ENCODE measurements around the gene ABCG8. TPM values are rescaled to one million over a fixed set of nuclear protein-coding genes. Genes with fewer than 3 reads are reported as not detected.

The ABCG8 gene
- total RNA-seq = not detected
- not detected for polyA plus RNA-seq (2013, experiment 1 of 2)
- polyA plus RNA-seq (2013, experiment 2 of 2) = not detected
- long read RNA-seq, experiment 1 = 0 reads
- long read RNA-seq, experiment 2 = 0 reads
- long read RNA-seq, experiment 3 = 0 reads
- long read RNA-seq, experiment 4 = 0 reads

DNA sequence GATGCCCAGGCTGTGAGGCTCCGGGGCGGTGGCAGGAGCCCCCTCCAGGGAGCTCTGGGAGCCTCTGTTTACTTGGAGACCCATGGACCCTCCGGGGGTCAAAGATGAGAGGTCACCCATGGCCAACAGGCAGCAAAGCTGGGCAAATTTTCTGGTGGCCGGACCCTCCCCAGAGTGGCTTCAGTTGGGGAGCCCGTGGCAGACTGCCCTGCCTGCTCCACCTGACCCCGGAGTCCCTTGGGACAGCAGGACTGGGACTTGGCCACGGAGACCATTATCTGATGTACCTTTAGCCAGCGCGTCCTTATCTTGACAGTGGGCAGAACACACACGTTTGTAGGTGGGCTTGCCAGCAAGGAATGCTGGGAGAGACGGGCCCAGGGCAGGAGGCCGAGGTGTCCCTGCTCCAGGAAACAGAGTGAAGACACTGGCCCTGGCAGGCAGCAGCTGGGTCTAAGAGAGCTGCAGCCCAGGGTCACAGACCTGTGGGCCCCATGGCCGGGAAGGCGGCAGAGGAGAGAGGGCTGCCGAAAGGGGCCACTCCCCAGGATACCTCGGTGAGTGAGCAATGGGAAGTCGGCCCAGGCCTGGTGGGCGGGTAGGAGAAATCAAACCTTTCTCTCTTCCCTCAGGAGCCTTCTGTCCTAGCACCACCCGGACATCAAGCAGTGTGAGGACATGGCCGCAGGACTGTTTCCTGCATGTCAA is at the start of gene ABCG8, which contains the start of gene ABCG5:
ABCG8 (plus strand) TSS at position 412 of the 708 bp plus-strand sequence; CDS start at position 495, 83 bp downstream.
ABCG5 (minus strand) TSS at position 280 of the 708 bp plus-strand sequence; CDS start at position 120, 160 bp downstream.
- peaks cover 2% of the 10 kb centered on the region for H3K27me3 Mint-ChIP-seq (ENCODE audit: insufficient read depth)
- H3K9me3 ChIP-seq (ENCODE audit: control insufficient read depth, low read length) = no peaks in the 10 kb centered on the region
- no peak within 1 kb of the TSS for H3K27ac ChIP-seq (ENCODE audit: low read depth, low read length)
- TF ChIP-seq, protein P1, sequence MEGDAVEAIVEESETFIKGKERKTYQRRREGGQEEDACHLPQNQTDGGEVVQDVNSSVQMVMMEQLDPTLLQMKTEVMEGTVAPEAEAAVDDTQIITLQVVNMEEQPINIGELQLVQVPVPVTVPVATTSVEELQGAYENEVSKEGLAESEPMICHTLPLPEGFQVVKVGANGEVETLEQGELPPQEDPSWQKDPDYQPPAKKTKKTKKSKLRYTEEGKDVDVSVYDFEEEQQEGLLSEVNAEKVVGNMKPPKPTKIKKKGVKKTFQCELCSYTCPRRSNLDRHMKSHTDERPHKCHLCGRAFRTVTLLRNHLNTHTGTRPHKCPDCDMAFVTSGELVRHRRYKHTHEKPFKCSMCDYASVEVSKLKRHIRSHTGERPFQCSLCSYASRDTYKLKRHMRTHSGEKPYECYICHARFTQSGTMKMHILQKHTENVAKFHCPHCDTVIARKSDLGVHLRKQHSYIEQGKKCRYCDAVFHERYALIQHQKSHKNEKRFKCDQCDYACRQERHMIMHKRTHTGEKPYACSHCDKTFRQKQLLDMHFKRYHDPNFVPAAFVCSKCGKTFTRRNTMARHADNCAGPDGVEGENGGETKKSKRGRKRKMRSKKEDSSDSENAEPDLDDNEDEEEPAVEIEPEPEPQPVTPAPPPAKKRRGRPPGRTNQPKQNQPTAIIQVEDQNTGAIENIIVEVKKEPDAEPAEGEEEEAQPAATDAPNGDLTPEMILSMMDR (conservative IDR thresholded peaks at IDR 0.05) = no peak
- no peak within 1 kb of the TSS for H3K4me3 ChIP-seq (ENCODE audit: low read length)
- no peak within 1 kb of the TSS for H3K27ac Mint-ChIP-seq
- no peaks in the 10 kb centered on the region for H3K27me3 ChIP-seq (ENCODE audit: control insufficient read depth, insufficient read depth, low read length, poor library complexity, severe bottlenecking)
- H3K9ac ChIP-seq (ENCODE audit: extremely low read depth, low read length, poor library complexity, severe bottlenecking) = no peak within 1 kb of the TSS
- H3K4me1 ChIP-seq (ENCODE audit: control insufficient read depth, insufficient read depth, low read length) = no peaks in the 10 kb centered on the region
- no peaks in the 10 kb centered on the region for H3K36me3 Mint-ChIP-seq (ENCODE audit: low read depth)
- H3K9me3 Mint-ChIP-seq = no peaks in the 10 kb centered on the region
- no peaks in the 10 kb centered on the region for H3K36me3 ChIP-seq (ENCODE audit: control insufficient read depth, insufficient read depth, low read length)
- DNase-seq = no peak
- H3K4me3 Mint-ChIP-seq = no peak within 1 kb of the TSS
- H3K4me1 Mint-ChIP-seq = no peaks in the 10 kb centered on the region
- WGBS, 2 experiments (ENCODE audit: insufficient coverage in 1 of 2, insufficient read length in 1 of 2) = 93 to 94% methylated on average over 17 to 20 of the region's 20 CpGs

DNA sequence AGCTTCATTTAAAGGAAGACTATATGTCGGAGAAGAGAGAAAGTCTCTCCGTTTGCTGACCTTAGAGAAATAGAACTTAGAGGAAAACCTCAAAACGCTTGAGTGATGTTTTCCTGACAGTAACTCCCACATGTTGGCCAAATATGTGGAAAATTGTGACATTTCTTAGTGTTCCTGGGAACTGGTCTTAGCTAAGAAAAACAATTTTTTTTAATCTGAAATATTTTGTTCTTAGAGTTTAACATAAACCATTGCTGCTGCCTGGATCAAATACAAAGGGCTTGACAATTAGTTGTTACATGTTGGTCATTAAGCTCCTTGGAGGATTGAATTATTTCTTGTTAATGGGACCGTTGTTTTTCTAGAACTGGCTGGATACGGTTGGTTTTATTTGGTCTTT is 48.6 kb upstream of the ABCG8 start:
- 93% methylated on average over 3 to 5 of the region's 5 CpGs for WGBS, 2 experiments (ENCODE audit: insufficient coverage in 1 of 2, insufficient read length in 1 of 2)
- Mint-ChIP-seq H3K36me3 (ENCODE audit: low read depth) (peaks cover 10% of the 10 kb centered on the region), H3K4me1 (no peaks in the 10 kb centered on the region), H3K27me3 (ENCODE audit: insufficient read depth) (no peaks in the 10 kb centered on the region), H3K4me3 (no peak overlapping the region), H3K9me3 (no peaks in the 10 kb centered on the region), H3K27ac (no peak overlapping the region)
- no peak overlapping the region for H3K27ac ChIP-seq (ENCODE audit: low read depth, low read length)
- H3K4me1 ChIP-seq (ENCODE audit: control insufficient read depth, insufficient read depth, low read length) = no peaks in the 10 kb centered on the region
- no peaks in the 10 kb centered on the region for H3K9me3 ChIP-seq (ENCODE audit: control insufficient read depth, low read length)
- TF ChIP-seq, protein P1 (conservative IDR thresholded peaks at IDR 0.05) = no peak
- H3K27me3 ChIP-seq (ENCODE audit: control insufficient read depth, insufficient read depth, low read length, poor library complexity, severe bottlenecking) = no peaks in the 10 kb centered on the region
- DNase-seq = no peak
- no peak overlapping the region for H3K9ac ChIP-seq (ENCODE audit: extremely low read depth, low read length, poor library complexity, severe bottlenecking)
- H3K4me3 ChIP-seq (ENCODE audit: low read length) = no peak overlapping the region
- peaks cover 16% of the 10 kb centered on the region for H3K36me3 ChIP-seq (ENCODE audit: control insufficient read depth, insufficient read depth, low read length)

DNA sequence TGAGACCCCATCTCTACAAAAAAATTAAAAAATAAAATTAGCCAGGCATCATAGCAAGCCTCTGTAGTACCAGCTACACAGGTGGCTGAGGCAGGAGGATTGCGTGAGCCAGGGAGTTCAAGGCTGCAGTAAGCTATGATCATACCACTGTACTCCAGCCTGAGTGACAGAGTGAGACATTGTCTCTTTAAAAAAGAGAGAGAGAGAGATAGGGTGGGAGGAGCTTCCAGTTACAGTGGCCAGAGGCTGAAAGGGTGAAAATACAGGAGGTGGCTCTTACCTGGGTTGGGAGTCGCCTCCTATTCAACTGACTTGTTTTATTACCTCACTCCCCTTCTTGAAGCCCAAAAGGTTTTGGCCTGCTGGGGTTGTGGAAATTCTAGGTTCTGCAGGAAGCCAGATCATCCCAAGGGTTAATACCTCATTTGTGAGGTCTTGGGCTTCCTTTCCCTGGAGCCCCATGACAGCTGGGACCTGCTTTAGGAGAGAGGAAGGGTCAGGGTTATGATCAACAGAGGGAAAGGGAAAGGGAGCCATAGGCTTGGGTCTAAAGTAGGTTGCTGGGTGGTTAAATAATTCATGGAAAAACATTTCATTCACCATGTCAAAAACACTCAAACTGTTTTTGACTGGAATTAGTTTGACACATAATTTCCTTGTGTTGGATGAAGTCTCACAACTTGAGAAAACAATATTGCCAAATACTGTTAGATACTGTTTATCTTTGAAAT is 47.6 kb upstream of the ABCG8 start:
- H3K9ac ChIP-seq (ENCODE audit: extremely low read depth, low read length, poor library complexity, severe bottlenecking) = no peak overlapping the region
- H3K4me1 ChIP-seq (ENCODE audit: control insufficient read depth, insufficient read depth, low read length) = no peaks in the 10 kb centered on the region
- peaks cover 19% of the 10 kb centered on the region for H3K36me3 ChIP-seq (ENCODE audit: control insufficient read depth, insufficient read depth, low read length)
- H3K27ac ChIP-seq (ENCODE audit: low read depth, low read length) = no peak overlapping the region
- no peaks in the 10 kb centered on the region for H3K27me3 ChIP-seq (ENCODE audit: control insufficient read depth, insufficient read depth, low read length, poor library complexity, severe bottlenecking)
- H3K36me3 Mint-ChIP-seq (ENCODE audit: low read depth) = peaks cover 6% of the 10 kb centered on the region
- H3K4me3 Mint-ChIP-seq = no peak overlapping the region
- H3K27me3 Mint-ChIP-seq (ENCODE audit: insufficient read depth) = no peaks in the 10 kb centered on the region
- TF ChIP-seq, protein P1 (conservative IDR thresholded peaks at IDR 0.05) = no peak
- H3K27ac Mint-ChIP-seq = no peak overlapping the region
- no peaks in the 10 kb centered on the region for H3K4me1 Mint-ChIP-seq
- no peak overlapping the region for H3K4me3 ChIP-seq (ENCODE audit: low read length)
- no peak for DNase-seq
- H3K9me3 Mint-ChIP-seq = no peaks in the 10 kb centered on the region
- no peaks in the 10 kb centered on the region for H3K9me3 ChIP-seq (ENCODE audit: control insufficient read depth, low read length)
- WGBS, 2 experiments (ENCODE audit: insufficient coverage in 1 of 2, insufficient read length in 1 of 2) = 98 to 100% methylated on average over 1 to 2 of the region's 2 CpGs

All from endodermal cell (in vitro differentiated cells).